Type B pancreatic cell (in vitro differentiated cells): Measurements from ENCODE around the gene IRX4. TPM values are rescaled to one million over a fixed set of nuclear protein-coding genes. Genes with fewer than 3 reads are reported as not detected.

Source experiments
- DNase-seq: peaks from one replicate; pipeline ENCODE4 v3.0.0; 2021; ENCODE audit warnings: mixed read lengths; ENCODE audit not compliant: unreplicated experiment; ENCODE audit errors: extremely low spot score
- H3K27ac Mint-ChIP-seq: 2 replicates; pipeline ENCODE4 v1.8.0; 2021; ENCODE audit warnings: mild to moderate bottlenecking, mixed read lengths
- H3K27me3 Mint-ChIP-seq: 2 replicates; pipeline ENCODE4 v1.8.0; 2021; ENCODE audit warnings: mixed read lengths
- H3K36me3 Mint-ChIP-seq: 2 replicates; pipeline ENCODE4 v1.8.0; 2021; ENCODE audit warnings: mixed read lengths
- H3K4me1 Mint-ChIP-seq: one replicate; pipeline ENCODE4 v1.8.0; 2021; ENCODE audit warnings: mixed read lengths; ENCODE audit not compliant: unreplicated experiment
- H3K4me3 Mint-ChIP-seq: 2 replicates; pipeline ENCODE4 v1.8.0; 2021; ENCODE audit warnings: mild to moderate bottlenecking, mixed read lengths
- H3K9me3 Mint-ChIP-seq: 2 replicates; pipeline ENCODE4 v1.8.0; 2021; ENCODE audit warnings: mixed read lengths
- CTCF ChIP-seq: fragments of 200-600 bp; sonication (generic); conservative IDR thresholded peaks from 2 replicates; pipeline ENCODE4 v1.5.0; 2021; ENCODE audit warnings: antibody characterized with exemption, mild to moderate bottlenecking
- total RNA-seq: library from RNA; stranded (reverse); gene quantifications from 2 replicates; pipeline ENCODE4 v1.2.1, GENCODE V29; 2021; ENCODE audit warnings: low replicate concordance

The IRX4 gene
- total RNA-seq, 1 donor from 2014 or later: 1.6 TPM

GRCh38 chr5:1860021-1860610 is 22.6 kb downstream of the IRX4 start:
- no peak for DNase-seq
- no peak for TF ChIP-seq CTCF
- Mint-ChIP-seq H3K9me3 (no peaks in the 10 kb centered on the region), H3K36me3 (no peaks in the 10 kb centered on the region), H3K4me1 (no peaks in the 10 kb centered on the region), H3K4me3 (no peak overlapping the region), H3K27ac (no peak overlapping the region), H3K27me3 (peaks cover 25% of the 10 kb centered on the region)

DNA sequence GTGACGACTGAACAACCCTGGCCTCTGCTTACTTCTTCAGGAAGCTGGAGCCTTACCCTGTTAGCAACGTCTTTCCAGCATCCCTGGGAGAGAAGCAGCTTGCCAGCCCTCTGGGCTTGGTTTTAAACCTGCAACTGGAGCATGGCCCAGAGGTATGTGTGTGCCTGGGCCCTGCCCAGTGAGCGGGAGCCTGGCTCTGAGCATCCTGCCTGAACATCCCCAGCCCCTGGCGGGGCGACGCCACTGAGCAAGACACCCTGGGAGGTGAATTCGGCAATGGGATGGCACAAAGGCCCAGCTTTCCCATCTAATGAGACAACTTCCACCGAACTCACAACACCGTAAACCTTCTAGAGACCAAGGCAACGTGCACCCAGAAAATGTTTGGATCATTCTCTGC is 23.6 kb downstream of the IRX4 start:
- no peak overlapping the region for H3K27ac Mint-ChIP-seq
- H3K27me3 Mint-ChIP-seq: peaks cover 24% of the 10 kb centered on the region
- DNase-seq: no peak
- H3K4me3 Mint-ChIP-seq: no peak overlapping the region
- H3K36me3 Mint-ChIP-seq: no peaks in the 10 kb centered on the region
- H3K9me3 Mint-ChIP-seq: no peaks in the 10 kb centered on the region
- no peak for TF ChIP-seq CTCF
- no peaks in the 10 kb centered on the region for H3K4me1 Mint-ChIP-seq

DNA sequence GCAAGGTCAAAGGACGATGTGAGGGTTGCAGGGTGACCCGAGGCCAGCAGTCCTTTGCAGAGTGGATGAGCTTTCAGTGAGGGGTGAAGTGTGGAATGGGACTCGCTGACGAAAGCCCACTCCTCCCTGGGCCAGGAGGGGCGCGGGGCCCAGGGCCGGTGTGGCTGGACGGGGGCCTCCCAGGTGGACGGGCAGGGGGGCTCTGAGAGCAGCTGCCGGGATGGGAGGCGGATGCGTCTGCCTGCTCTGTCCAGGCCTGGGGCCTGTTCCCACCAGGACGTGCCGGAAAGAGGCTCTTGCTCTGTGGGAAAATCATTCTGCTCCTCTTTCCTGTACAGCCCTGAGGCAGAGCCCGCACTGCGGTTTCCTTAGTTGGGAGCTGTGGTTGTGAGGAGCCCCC is 24.3 kb downstream of the IRX4 start:
- H3K9me3 Mint-ChIP-seq: no peaks in the 10 kb centered on the region
- H3K27ac Mint-ChIP-seq: no peak overlapping the region
- DNase-seq: no peak
- H3K36me3 Mint-ChIP-seq: no peaks in the 10 kb centered on the region
- no peaks in the 10 kb centered on the region for H3K4me1 Mint-ChIP-seq
- no peak overlapping the region for H3K4me3 Mint-ChIP-seq
- no peak for TF ChIP-seq CTCF
- H3K27me3 Mint-ChIP-seq: peaks cover 28% of the 10 kb centered on the region

GRCh38 chr5:1857256-1857600 is 25.5 kb downstream of the IRX4 start:
- TF ChIP-seq CTCF: no peak
- no peak overlapping the region for H3K27ac Mint-ChIP-seq
- H3K4me3 Mint-ChIP-seq: no peak overlapping the region
- no peaks in the 10 kb centered on the region for H3K4me1 Mint-ChIP-seq
- H3K27me3 Mint-ChIP-seq: peaks cover 25% of the 10 kb centered on the region
- H3K36me3 Mint-ChIP-seq: no peaks in the 10 kb centered on the region
- H3K9me3 Mint-ChIP-seq: no peaks in the 10 kb centered on the region
- DNase-seq: no peak

DNA sequence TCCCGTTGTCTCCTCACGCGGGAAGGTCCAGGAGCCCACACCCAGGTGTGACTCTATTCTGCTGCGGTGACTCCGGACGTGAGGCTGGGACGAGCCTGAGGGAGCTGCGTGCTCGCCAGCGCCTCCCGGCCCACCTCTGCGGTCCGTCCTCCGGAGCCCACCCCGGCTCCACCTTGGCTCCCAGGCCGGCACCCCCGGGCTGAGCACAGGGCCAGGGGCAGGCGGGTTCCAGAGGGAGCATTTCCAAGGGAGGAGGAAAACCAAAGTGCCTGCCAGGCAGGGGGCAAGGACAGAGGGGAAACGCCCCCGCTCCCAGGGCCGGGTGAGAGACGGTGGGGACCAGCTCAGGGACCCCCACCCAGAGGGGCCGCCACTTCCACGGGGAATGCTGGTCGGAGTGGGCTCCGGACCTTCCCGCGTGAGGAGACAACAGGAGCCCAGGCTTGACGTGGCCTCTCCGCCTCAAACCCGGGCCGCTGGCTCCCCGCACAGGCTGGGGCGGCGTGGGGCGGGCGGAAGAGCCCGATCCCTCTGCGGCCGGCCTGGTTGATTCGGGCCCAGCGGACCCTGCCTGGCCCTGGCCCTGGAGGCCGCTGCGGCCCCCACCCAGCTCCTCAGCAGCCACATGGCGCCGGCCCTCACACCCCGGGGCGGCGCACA is 26.0 kb downstream of the IRX4 start:
- Mint-ChIP-seq H3K4me1 (no peaks in the 10 kb centered on the region), H3K9me3 (no peaks in the 10 kb centered on the region), H3K27ac (no peak overlapping the region), H3K36me3 (no peaks in the 10 kb centered on the region), H3K4me3 (no peak overlapping the region), H3K27me3 (peaks cover 24% of the 10 kb centered on the region)
- DNase-seq: no peak
- TF ChIP-seq CTCF: no peak
